Osteoblast (primary cell): ENCODE measurements around the gene SLC27A1. TPM values are rescaled to one million over a fixed set of nuclear protein-coding genes. Genes with fewer than 3 reads are reported as not detected.

Experiments used
- DNase-seq: peaks from one replicate; pipeline ENCODE4 v3.0.0; 2011; ENCODE audit warnings: low spot score, mixed read lengths; ENCODE audit not compliant: insufficient read length; ENCODE audit errors: missing footprints
- H2AFZ ChIP-seq: 2 replicates; pipeline ENCODE4 v1.6.0; 2011; ENCODE audit warnings: mild to moderate bottlenecking, low read length
- H3K27ac ChIP-seq: 2 replicates; pipeline ENCODE4 v1.5.1; 2011; ENCODE audit warnings: mild to moderate bottlenecking, low read depth, low read length, moderate library complexity
- H3K27me3 ChIP-seq: 2 replicates; pipeline ENCODE4 v1.6.0; 2012; ENCODE audit warnings: mild to moderate bottlenecking, control low read depth, inconsistent platforms, low read length, moderate library complexity; ENCODE audit not compliant: insufficient read depth
- H3K36me3 ChIP-seq: 2 replicates; pipeline ENCODE4 v1.5.1; 2011; ENCODE audit warnings: mild to moderate bottlenecking, low read length, control low read depth, moderate library complexity; ENCODE audit not compliant: insufficient read depth
- H3K4me1 ChIP-seq: 2 replicates; pipeline ENCODE4 v1.5.1; 2011; ENCODE audit warnings: mild to moderate bottlenecking, low read length, control low read depth, moderate library complexity; ENCODE audit not compliant: insufficient read depth
- H3K4me2 ChIP-seq: 2 replicates; pipeline ENCODE4 v1.6.0; 2011; ENCODE audit warnings: mild to moderate bottlenecking, low read length; ENCODE audit not compliant: insufficient read depth
- H3K4me3 ChIP-seq: fragments of 200-600 bp; sonication (generic); 3 replicates; pipeline ENCODE4 v1.5.1; 2012; ENCODE audit warnings: mild to moderate bottlenecking, low read length, inconsistent platforms; ENCODE audit not compliant: insufficient read depth
- H3K79me2 ChIP-seq: 2 replicates; pipeline ENCODE4 v1.6.0; 2012; ENCODE audit warnings: mild to moderate bottlenecking, low read length, control low read depth, inconsistent platforms; ENCODE audit not compliant: insufficient read depth
- H3K9me3 ChIP-seq: 2 replicates; pipeline ENCODE4 v1.5.1; 2011; ENCODE audit warnings: low read depth, low read length, control low read depth
- H4K20me1 ChIP-seq: 2 replicates; pipeline ENCODE4 v1.6.0; 2012; ENCODE audit warnings: mild to moderate bottlenecking, low read length, control low read depth; ENCODE audit not compliant: insufficient read depth
- CTCF ChIP-seq: IDR thresholded peaks from 2 replicates; pipeline ENCODE4 v1.5.1; 2011; ENCODE audit warnings: mild to moderate bottlenecking, low read depth, low read length, moderate library complexity; ENCODE audit errors: extremely low read depth
- total RNA-seq: library from RNA; depleted of rRNA; stranded (reverse); fragments of >200 nt; gene quantifications from 2 replicates; pipeline ENCODE4 v1.2.3, GENCODE V29; 2012

SLC27A1 gene
- total RNA-seq, 1 donor: 64.4 TPM

- Histone ChIP-seq H3K27me3 (no peaks in the 10 kb centered on the region), H3K4me1 (peaks cover 12% of the 10 kb centered on the region), H3K27ac (peak overlapping the region; percentile 92), H3K9me3 (no peaks in the 10 kb centered on the region), H3K79me2 (peaks cover 36% of the 10 kb centered on the region), H3K4me3 (no peak overlapping the region), H3K4me2 (no peak overlapping the region), H3K36me3 (peaks cover 25% of the 10 kb centered on the region), H4K20me1 (peaks cover 8% of the 10 kb centered on the region), H2AFZ (no peak overlapping the region)
- no peak for TF ChIP-seq CTCF
- DNase-seq: peak; percentile 45
Measured at GRCh38 chr19:17500447-17501198, 30.3 kb downstream of the SLC27A1 start.

- DNase-seq: no peak
- H3K27me3 ChIP-seq: no peaks in the 10 kb centered on the region
- no peak overlapping the region for H2AFZ ChIP-seq
- H3K79me2 ChIP-seq: peaks cover 42% of the 10 kb centered on the region
- TF ChIP-seq CTCF: no peak
- peaks cover 15% of the 10 kb centered on the region for H3K4me1 ChIP-seq
- no peak overlapping the region for H3K4me3 ChIP-seq
- H3K4me2 ChIP-seq: no peak overlapping the region
- peaks cover 12% of the 10 kb centered on the region for H3K36me3 ChIP-seq
- no peaks in the 10 kb centered on the region for H4K20me1 ChIP-seq
- no peak overlapping the region for H3K27ac ChIP-seq
- H3K9me3 ChIP-seq: no peaks in the 10 kb centered on the region
Measured at GRCh38 chr19:17503240-17503639, 32.9 kb downstream of the SLC27A1 start.

GRCh38 chr19:17504030-17504429, 33.7 kb downstream of the SLC27A1 start:
- Histone ChIP-seq H3K27me3 (no peaks in the 10 kb centered on the region), H4K20me1 (no peaks in the 10 kb centered on the region), H3K4me2 (no peak overlapping the region), H3K4me3 (no peak overlapping the region), H3K9me3 (no peaks in the 10 kb centered on the region), H3K36me3 (peaks cover 12% of the 10 kb centered on the region), H2AFZ (no peak overlapping the region), H3K27ac (no peak overlapping the region), H3K79me2 (peaks cover 46% of the 10 kb centered on the region), H3K4me1 (peaks cover 19% of the 10 kb centered on the region)
- TF ChIP-seq CTCF: no peak
- peak; percentile 50 for DNase-seq

- DNase-seq: peak; percentile 60
- H2AFZ ChIP-seq: no peak overlapping the region
- H3K79me2 ChIP-seq: peaks cover 51% of the 10 kb centered on the region
- H3K4me3 ChIP-seq: no peak overlapping the region
- peaks cover 16% of the 10 kb centered on the region for H3K4me1 ChIP-seq
- H3K9me3 ChIP-seq: no peaks in the 10 kb centered on the region
- no peaks in the 10 kb centered on the region for H4K20me1 ChIP-seq
- H3K27me3 ChIP-seq: no peaks in the 10 kb centered on the region
- no peak overlapping the region for H3K27ac ChIP-seq
- H3K36me3 ChIP-seq: peaks cover 12% of the 10 kb centered on the region
- no peak for TF ChIP-seq CTCF
- H3K4me2 ChIP-seq: no peak overlapping the region
Measured at GRCh38 chr19:17504456-17504855, 34.1 kb downstream of the SLC27A1 start.
